ENCODE data around the gene DENND2A.
"Not testable (repeated sequence)": the region's sequence is repeated elsewhere in the genome, so short reads cannot be mapped to it uniquely, and the experiment has no call there.

Gene DENND2A

DNA sequence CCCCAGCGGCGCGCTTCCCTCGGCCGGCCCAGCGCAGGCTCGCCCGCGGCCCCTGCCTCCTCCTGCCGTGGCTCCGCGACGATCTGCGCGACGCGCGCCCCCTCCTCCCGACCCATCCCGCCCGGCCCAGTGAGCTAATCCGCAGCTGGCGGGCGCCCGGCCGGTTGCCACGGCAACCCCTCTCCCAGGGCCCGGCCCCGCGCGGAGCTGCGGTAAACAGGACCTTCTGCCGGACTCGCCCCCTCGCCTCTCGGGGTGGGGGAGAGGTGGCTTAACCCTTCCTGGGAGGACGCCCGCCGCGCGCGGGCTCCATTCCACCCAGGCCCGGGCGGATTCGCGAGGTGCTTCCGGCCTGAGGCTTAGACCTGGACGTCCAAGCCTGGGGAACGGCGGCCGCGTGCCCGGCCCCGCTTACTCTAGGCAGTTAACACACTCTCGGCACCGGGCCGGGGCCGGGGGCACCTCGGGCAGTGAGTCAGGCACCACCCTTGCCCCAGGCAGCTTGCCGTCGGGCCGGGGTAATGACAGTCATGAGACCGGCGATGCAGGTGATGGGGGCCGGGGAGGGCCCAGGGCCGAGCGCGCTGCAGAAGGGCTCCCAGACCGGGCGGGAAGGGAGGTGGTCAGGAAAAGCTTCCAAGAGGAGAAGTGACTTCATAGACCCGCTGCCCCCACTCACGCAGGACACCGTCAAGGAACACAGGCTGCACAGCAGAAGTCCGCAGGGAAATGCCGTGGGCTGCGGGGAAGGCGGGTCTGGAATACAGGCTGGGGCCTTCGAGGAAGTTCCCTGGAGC is at the start of gene DENND2A:
TSS of gene DENND2A (minus strand) at position 87 of the 797 bp plus-strand sequence. CDS start 38,416 bp downstream, outside the sequence.
- DNase-seq = peak; percentile 26

GRCh38 chr7:140689199-140690152 is 48.9 kb upstream of the DENND2A start:
- no peak for DNase-seq

DNA sequence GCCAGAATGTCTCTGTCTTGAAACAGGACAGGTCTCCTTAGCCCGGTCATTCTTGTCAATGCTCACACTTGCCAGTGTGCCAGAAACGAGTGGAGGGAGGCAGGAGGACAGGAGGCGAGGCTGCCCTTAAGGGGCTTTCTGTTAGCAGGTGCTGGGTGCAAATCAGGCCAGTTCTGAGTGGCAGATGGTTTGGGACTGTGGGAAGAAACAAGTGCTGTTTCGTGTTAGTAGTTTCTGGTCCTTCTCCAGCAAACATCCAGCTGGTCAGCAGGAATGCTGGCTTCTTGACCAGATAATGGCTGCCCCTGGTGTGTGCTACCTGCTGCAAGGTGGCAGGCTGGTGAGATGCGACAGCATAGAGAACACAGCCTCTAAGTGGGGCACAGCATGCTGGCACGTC is 47.7 kb upstream of the DENND2A start:
- no peak for DNase-seq

DNA sequence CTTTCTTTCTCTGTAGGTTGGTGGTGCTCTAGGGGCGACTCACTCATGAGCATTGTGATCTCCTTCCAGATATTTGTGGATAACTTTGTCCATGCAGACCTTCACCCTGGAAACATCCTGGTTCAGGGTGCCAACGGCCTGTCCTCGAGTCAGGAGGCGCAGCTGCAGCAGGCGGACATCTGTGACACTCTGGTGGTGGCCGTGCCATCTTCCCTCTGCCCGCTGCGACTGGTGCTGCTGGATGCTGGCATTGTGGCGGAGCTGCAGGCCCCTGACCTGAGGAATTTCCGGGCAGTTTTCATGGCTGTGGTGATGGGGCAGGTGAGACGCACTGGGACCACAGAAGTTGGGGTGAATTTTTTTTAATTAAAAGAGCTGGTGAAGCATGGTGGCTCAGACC is 46.3 kb upstream of the DENND2A start:
- DNase-seq = no peak

GRCh38 chr7:140685407-140686087 is 44.9 kb upstream of the DENND2A start:
- no peak for DNase-seq

DNA sequence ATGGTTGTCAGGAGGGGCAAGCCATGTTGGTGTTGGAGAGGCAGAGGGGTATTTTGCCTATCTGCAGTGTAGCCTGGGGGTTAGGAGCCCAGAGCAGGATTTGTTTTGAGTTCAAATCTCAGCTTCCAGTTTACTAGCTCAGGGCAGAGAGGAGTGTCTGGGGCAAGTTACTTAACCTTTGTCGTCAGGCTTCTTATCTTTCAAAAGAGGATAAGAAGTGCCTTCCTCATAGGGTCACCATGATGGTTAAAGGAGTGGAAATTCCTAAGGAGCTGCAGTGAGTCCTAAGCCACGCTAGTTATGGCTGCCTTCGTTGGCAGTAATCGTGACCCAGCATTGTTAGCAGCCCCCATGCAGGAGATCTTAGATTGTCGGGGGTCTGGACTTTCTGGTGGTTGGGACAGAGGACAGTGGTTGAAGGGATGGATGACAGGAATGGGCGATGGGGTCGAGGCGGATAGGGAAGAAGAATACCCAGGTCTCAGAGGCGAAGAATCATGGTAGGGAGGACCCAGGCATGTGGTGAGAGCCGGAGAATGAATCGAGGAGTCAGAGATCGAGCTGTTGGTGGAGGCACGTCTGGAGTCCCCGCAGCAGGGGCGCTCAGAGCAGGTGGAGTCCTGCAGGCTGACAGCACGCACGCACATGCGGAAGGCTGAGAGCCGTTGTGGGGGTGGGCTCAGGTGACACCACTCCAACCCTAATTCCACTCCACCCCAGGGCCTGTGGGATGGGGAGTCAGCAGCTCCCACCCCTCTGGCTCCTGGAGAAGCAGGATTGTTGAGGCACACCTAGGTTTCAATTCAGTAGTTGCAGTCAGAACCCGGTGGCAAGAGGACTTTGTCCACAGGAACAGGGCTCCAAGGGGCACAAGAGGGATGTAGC is 43.7 kb upstream of the DENND2A start:
- DNase-seq = no peak

- no peak for DNase-seq
These were observed 43.0 kb upstream of the DENND2A start for GRCh38 chr7:140683657-140684056.

DNA sequence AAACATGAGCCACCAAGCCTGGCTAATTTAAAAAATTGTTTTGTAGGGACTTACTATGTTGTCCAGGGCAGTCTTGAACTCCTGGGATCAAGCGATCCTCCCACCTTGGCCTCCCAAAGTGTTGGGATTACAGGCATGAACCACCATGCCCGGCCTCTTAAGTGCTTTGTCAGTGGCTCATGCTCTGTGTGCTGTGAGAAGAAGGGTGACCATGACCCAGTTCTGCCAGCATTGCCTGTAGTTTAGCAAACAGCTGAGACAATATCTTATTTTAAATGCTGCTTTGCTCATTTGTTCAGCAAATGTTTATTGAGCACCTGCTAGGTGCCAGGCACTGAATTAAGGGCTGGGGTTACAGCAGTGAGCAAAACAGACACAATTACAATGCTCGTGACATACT is 41.2 kb upstream of the DENND2A start:
- no peak for DNase-seq

GRCh38 chr7:140680886-140681285 is 40.3 kb upstream of the DENND2A start:
- DNase-seq = no peak

GRCh38 chr7:140679186-140679585 is 38.6 kb upstream of the DENND2A start:
- no peak for DNase-seq

DNA sequence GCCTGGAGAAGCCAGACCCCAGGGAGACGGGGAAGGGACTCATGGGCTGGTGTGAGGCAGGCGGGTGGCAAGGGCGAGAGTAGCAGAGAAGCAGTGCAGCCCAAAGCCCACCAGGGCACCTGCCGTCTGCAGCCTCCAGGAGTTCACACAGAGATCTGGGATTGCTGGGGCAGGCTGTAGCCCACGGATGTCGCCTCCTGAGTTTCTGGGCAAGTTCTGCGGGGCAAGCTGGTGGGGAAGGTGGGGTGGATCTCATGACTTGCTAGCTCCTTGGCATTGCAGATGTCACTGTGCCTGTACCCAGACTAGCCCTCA is 38.2 kb upstream of the DENND2A start:
- no peak for DNase-seq

- DNase-seq = no peak
These were observed 37.6 kb upstream of the DENND2A start for GRCh38 chr7:140678081-140678815.

DNA sequence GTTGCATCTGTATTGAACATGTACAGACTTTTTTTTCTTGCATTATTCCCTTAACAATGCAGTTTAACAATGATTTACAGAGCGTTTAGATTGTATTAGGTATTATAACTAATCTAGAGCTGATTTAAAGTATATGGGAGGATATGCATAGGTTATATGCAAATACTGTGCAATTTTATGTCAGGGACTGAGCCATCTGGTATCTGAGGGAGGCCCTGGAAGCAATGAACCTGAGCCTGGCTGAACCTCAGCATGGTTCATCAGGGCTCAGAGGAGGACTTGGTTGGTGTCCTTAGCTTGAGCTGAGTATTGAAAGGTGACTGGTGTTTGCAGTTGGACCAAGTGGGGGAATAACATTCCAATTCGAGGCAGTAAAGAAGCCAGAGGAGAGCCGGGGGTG is 36.9 kb upstream of the DENND2A start:
- no peak for DNase-seq

GRCh38 chr7:140676956-140677355 is 36.3 kb upstream of the DENND2A start:
- not testable (repeated sequence) for DNase-seq

DNA sequence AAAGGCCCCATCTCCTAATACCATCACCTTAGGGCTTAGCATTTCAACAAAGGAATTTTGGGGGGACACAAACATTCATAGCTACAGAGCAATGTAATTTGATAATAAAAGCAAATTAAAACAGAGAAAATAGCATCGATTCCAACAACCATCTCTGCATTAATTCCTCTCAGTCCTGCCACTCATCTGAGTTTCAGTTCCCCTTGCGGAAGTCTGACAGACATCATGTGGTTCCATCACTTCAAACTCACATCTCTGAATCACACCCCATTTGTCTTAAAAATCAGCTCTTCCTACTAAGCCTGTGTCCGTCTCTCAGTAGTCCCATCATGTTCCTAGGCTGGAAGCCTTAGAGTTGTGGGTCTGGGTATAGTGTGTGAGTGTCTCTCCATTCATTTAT is 35.7 kb upstream of the DENND2A start:
- no peak for DNase-seq

DNA sequence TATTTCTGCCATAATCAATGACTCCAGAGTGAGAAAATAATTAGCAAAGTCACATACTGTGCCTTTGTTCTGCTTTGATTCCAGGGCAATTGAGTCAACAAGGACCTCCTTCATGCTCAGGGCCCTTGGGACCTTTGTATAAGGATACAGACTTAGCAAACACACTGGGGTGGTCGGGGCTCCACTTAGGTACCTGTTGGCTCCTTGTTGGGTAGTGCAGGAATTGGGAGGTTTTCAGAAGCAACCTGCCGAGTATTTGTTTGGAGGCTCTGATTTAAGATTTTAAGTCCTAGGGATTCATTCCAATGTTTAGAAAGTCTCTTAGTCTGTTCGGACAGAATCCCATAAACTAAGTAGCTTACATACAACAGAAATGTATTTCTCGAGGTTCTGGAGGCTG is 35.1 kb upstream of the DENND2A start:
- no peak for DNase-seq

DNA sequence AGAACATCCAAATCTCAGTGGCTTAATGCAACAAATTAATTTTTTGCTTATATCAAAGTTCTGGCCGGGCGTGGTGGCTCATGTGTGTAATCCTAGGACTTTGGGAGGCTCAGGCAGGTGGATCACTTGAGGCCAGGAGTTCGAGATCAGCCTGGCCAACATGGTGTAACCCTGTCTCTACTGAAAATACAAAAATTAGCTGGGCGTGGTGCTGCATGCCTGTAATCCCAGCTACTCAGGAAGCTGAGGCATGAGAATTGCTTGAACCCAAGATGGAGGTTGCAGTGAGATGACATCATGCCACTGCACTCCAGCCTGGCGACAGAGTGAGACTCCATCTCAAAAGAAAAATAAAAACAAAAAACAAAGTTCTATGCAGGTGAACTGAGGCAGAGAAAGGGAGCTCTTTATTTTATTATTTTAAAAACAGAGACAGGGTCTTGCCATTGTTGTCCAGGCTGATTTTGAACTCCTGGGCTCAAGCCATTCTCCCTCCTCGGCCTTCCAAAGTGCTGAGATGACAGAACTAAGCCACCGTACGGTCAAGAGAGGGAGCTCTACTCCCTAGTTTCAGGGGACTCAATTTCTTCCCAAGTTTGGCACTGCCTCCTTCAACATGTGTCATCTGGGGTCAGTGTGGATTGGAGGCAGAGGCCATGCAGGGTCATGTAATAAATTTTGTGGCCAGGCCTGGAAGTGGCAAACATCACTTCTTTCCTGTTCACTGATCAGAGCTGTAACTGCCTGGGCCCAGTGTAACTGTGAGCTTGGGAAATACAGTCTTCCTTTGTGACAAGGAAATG is 34.5 kb upstream of the DENND2A start:
- no peak for DNase-seq

DNA sequence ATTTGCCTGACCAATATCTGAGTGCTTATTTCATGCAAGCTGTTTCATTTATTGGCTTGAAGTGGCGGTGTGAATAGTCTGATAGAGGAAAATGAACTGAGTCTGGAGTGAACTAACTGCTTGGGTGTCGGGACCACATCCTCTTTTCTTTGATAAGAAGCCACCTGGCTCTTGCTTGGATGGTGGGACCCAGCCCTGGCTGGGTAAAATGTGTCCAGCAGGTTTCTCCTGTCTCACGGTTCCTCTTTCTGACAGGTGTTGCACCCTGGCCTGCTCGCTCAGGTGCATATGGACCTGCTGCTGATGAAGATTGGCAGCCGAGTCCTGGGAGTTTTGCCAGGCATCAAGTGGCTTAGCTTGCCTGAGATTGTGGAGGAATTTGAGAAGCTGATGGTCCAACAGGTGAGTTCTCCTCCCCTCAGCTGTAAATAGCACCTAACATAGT is 33.8 kb upstream of the DENND2A start:
- DNase-seq = no peak

DNA sequence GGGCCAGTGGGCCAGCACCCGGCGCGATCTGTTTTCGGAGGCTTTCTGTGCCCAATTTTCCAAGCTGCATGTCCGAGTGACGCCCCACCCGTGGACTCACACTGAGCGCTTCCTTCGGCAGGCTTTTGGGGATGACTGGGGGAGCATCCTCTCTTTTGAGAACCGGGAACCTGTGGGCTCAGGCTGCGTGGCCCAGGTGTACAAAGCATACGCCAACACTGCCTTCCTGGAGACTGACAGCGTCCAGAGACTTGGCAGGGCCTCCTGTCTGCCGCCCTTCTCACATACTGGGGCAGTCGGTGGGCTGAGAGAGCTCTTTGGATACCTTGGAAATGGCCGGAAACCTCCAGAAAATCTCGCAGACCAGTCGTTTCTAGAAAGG is 33.2 kb upstream of the DENND2A start:
- no peak for DNase-seq

DNA sequence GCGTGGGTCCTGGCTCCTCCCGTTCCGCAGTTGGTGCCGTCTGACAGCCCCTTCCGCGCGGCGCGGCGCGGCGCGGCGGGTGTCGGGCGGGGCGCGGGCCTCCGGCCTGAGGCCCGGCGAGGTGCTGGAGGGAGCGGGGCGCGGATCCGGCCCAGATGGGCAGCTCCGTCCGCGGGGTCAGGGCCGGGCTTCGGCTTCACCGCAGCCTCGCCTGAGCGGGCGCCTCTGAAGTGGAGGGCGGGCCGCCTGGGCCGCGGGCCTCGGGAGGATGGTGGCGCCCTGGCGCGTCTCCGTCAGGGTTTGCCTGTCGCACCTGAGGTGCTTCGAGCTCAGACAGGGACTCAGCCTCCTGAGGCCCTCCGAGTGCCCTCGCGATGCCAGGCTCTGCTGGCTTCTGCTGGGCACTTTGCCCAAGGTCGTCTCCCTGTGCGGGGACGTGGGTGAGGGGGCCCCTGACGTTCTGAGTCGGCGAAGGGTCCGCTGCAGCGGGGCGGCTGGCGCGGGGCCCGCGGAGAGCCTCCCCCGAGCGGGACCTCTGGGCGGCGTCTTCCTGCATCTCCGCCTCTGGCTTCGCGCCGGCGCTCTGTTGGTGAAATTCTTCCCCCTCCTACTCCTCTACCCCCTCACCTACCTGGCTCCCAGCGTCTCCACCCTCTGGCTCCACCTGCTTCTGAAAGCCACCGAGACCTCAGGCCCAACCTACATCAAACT is 32.6 kb upstream of the DENND2A start:
- peak; percentile 70 for DNase-seq

All from stimulated activated CD4-positive, alpha-beta T cell treated with anti-CD3 and anti-CD28 coated beads, Interleukin-15, amount 100 ng/mL, for 24 hours (primary cell).